GM12878 (cell line): Measurements from ENCODE around the gene ADD2. TPM values are rescaled to one million over a fixed set of nuclear protein-coding genes. Genes with fewer than 3 reads are reported as not detected.

Experiments used
- ATAC-seq: fragments of 200-7000 bp; cut with Tn5 transposase; 3 replicates; pipeline ENCODE4 v1.9.1; 2020; ENCODE audit warnings: mild to moderate bottlenecking, moderate library complexity
- BruUV-seq: library from RNA; stranded (reverse); fragments of 400-500 nt; replicated peaks from 2 replicates; lab custom pipeline; 2021; lab: Mats Ljungman, UMichigan
- CTCF ChIA-PET: fragments of 300-600 bp; sonication (Branson Sonifier 250); formaldehyde crosslinking; extraction: SDS; loops from one replicate; lab custom pipeline; 2021; ENCODE audit warnings: inconsistent platforms; lab: Yijun Ruan, JAX
- POLR2A ChIA-PET: fragments of 350-600 bp; formaldehyde crosslinking; extraction: SDS; loops from one replicate; lab custom pipeline; 2021; ENCODE audit warnings: inconsistent platforms; lab: Charles Lee
- RAD21 ChIA-PET: fragments of 300-600 bp; sonication (Branson Sonifier 250); formaldehyde crosslinking; loops from one replicate; lab custom pipeline; 2023; ENCODE audit warnings: antibody characterized with exemption; ENCODE audit not compliant: unreplicated experiment; lab: Charles Lee
- SMC1A ChIA-PET: fragments of 300-600 bp; sonication (Branson Sonifier 250); formaldehyde crosslinking; loops from one replicate; lab custom pipeline; 2023; ENCODE audit not compliant: unreplicated experiment, uncharacterized antibody; lab: Charles Lee
- DNase-seq: peaks from one replicate; pipeline ENCODE4 v3.0.0-alpha.2; 2011; ENCODE audit warnings: low read depth, low spot score
- FAIRE-seq: peaks from 3 replicates; lab custom pipeline; 2011; peaks lifted over from hg19 to GRCh38; lab: Jason Lieb, UNC
- H2AFZ ChIP-seq: 2 replicates; pipeline ENCODE4 v1.6.0; 2011; ENCODE audit warnings: low read depth, low read length, control low read depth; ENCODE audit not compliant: control insufficient read depth
- H3K27ac ChIP-seq: 2 replicates; pipeline ENCODE4 v1.5.1; 2011; ENCODE audit warnings: control low read depth; ENCODE audit not compliant: control insufficient read depth, insufficient read depth
- H3K27me3 ChIP-seq, 2 experiments: replicated peaks in 1 of 2; 2 replicates each; pipeline versions ENCODE4 v1.6.0 to v1.6.1; 2011; ENCODE audit warnings: low read length in 1 of 2; ENCODE audit not compliant: control insufficient read depth in 2 of 2, insufficient read depth in 2 of 2
- H3K36me3 ChIP-seq, 2 experiments: 2 replicates each; pipeline ENCODE4 v1.5.1; 2011; ENCODE audit warnings: low read length in 1 of 2; ENCODE audit not compliant: control insufficient read depth in 2 of 2, insufficient read depth in 2 of 2
- H3K4me1 ChIP-seq: 2 replicates; pipeline ENCODE4 v1.6.1; 2011; ENCODE audit warnings: mild to moderate bottlenecking, low read length, moderate library complexity, mixed read lengths; ENCODE audit not compliant: control insufficient read depth, insufficient read depth
- H3K4me2 ChIP-seq: 2 replicates; pipeline ENCODE4 v1.6.0; 2011; ENCODE audit warnings: control low read depth; ENCODE audit not compliant: control insufficient read depth, insufficient read depth
- H3K4me3 ChIP-seq: fragments of 200-600 bp; sonication (generic); 2 replicates; pipeline ENCODE4 v1.5.1; 2016
- H3K79me2 ChIP-seq: 2 replicates; pipeline ENCODE4 v1.6.0; 2011; ENCODE audit warnings: low read length; ENCODE audit not compliant: control insufficient read depth, insufficient read depth
- H3K9ac ChIP-seq: 2 replicates; pipeline ENCODE4 v1.8.0; 2011; ENCODE audit warnings: low read length, control low read depth, mixed read lengths; ENCODE audit not compliant: control insufficient read depth, insufficient read depth
- H3K9me3 ChIP-seq: replicated peaks from 3 replicates; pipeline ENCODE4 v1.5.1; 2011; ENCODE audit warnings: mild to moderate bottlenecking, low read length; ENCODE audit not compliant: control insufficient read depth, insufficient read depth
- H4K20me1 ChIP-seq: 2 replicates; pipeline ENCODE4 v1.6.0; 2011; ENCODE audit not compliant: control insufficient read depth, insufficient read depth
- CBFB ChIP-seq: IDR thresholded peaks from 2 replicates; pipeline ENCODE4 v1.6.1; 2016; ENCODE audit warnings: antibody characterized with exemption, low read depth
- CHD2 ChIP-seq: IDR thresholded peaks from 2 replicates; pipeline ENCODE4 v1.6.1; 2011; ENCODE audit warnings: low read depth, low read length, improper control_type of control experiment, borderline replicate concordance
- DPF2 ChIP-seq: fragments of 450-650 bp; IDR thresholded peaks from 2 replicates; pipeline ENCODE4 v1.6.1; 2017; ENCODE audit warnings: mild to moderate bottlenecking
- IKZF2 ChIP-seq, 2 experiments: fragments of 450-650 bp; IDR thresholded peaks; 2 replicates each; pipeline ENCODE4 v1.6.1; 2017; ENCODE audit warnings: mild to moderate bottlenecking in 2 of 2, moderate library complexity in 2 of 2
- MXI1 ChIP-seq: fragments of 150-350 bp; IDR thresholded peaks from 2 replicates; pipeline ENCODE4 v1.6.1; 2011; ENCODE audit warnings: low read depth, mild to moderate bottlenecking, inconsistent platforms, low read length, improper control_type of control experiment
- SMC3 ChIP-seq: IDR thresholded peaks from 2 replicates; pipeline ENCODE4 v1.6.1; 2011; ENCODE audit warnings: low read length, improper control_type of control experiment, borderline replicate concordance
- WRNIP1 ChIP-seq: IDR thresholded peaks from 2 replicates; pipeline ENCODE4 v1.6.1; 2011; ENCODE audit warnings: low read depth, low read length, improper control_type of control experiment, borderline replicate concordance
- ZSCAN29 ChIP-seq: fragments of 450-650 bp; IDR thresholded peaks from 2 replicates; pipeline ENCODE4 v1.6.1; 2017; ENCODE audit warnings: mild to moderate bottlenecking, moderate library complexity
- WGBS: methylation state at CpG from one replicate; pipeline ENCODE4 v1.1.6; 2016; ENCODE audit warnings: low lambda C conversion rate; ENCODE audit not compliant: insufficient replicate concordance, insufficient coverage; ENCODE audit errors: missing lambda C conversion rate; 5-methylcytosine and 5-hydroxymethylcytosine counted together
- in situ Hi-C: fragments of 300-500 bp; cut with MboI; formaldehyde crosslinking; loops from 9 replicates; pipeline ENCODE4 v1.14.3; 2018; ENCODE audit warnings: mixed read lengths
- intact Hi-C: fragments of 100-400 bp; cut with micrococcal nuclease; formaldehyde crosslinking; loops from one replicate; pipeline ENCODE4 v1.14.2; 2022; ENCODE audit not compliant: unreplicated experiment
- polyA plus RNA-seq, 11 experiments: library from polyadenylated mRNA; depleted of rRNA in 4 of 11; unstranded in 6 of 11; stranded (reverse) in 5 of 11; fragments of >200 nt; fragmentation: Nextera tagmentation in 4 of 11; fragmentation: Illumina TruSeq in 1 of 11; extraction: Ambion mirVana in 4 of 11; extraction: Trizol in 1 of 11; gene quantifications; 1 replicate in 1 of 11; 2 replicates in 10 of 11; pipeline versions ENCODE4 v1.2.1 to v1.2.3, GENCODE V29; 2011 to 2016; ENCODE audit warnings: inconsistent platforms in 2 of 11, missing spikeins in 2 of 11, low read depth in 1 of 11
- total RNA-seq, 4 experiments: library from RNA; depleted of rRNA in 3 of 4; stranded (reverse); fragments of >200 nt in 3 of 4; fragmentation: Illumina TruSeq in 1 of 4; extraction: Trizol in 1 of 4; gene quantifications; 2 replicates each; pipeline versions ENCODE4 v1.2.1 to v1.2.3, GENCODE V29; 2013 to 2021

ADD2 gene
- total and polyA plus RNA-seq, 10 of the 15 experiments (the other 5 are each of a cell fraction or from before 2014, with no cell fraction given), result 0.05 to 0.13 (median 0.08) TPM; not detected in 7

GRCh38 chr2:70716951-70717350 is 51.0 kb downstream of the ADD2 start (continued):
- TF ChIP-seq CHD2, result no peak
- TF ChIP-seq, all 136 proteins: peak for 0

- Histone ChIP-seq H3K9me3 (no peaks in the 10 kb centered on the region), H3K4me2 (no peak overlapping the region), H3K79me2 (no peaks in the 10 kb centered on the region), H3K36me3 (no peaks in the 10 kb centered on the region), H3K9ac (no peak overlapping the region), H2AFZ (no peak overlapping the region), H3K27me3 (peaks cover 0 to 2% of the 10 kb centered on the region in 2 experiments; a peak in 2 of 4 replicates), H3K27ac (no peak overlapping the region), H4K20me1 (no peaks in the 10 kb centered on the region), H3K4me1 (no peaks in the 10 kb centered on the region), H3K4me3 (no peak overlapping the region)
- DNase-seq, result no peak
- TF ChIP-seq SMC3, result no peak
- TF ChIP-seq MXI1, result no peak
- no peak for TF ChIP-seq CHD2
- no peak for TF ChIP-seq DPF2
- TF ChIP-seq IKZF2 (IDR thresholded peaks at IDR 0.05), result no peak
- no peak for TF ChIP-seq ZSCAN29
- TF ChIP-seq CBFB, result no peak
- no peak for TF ChIP-seq WRNIP1
- ChIA-PET SMC1A (no interaction called here), RAD21 (no interaction called here), CTCF (no interaction called here), POLR2A (no interaction called here)
- no TSS peak for BruUV-seq
- 21% methylated on average over 7 of the region's 7 CpGs for WGBS
- no peak for FAIRE-seq
- intact Hi-C loops (no loop called here), in situ Hi-C loops (no loop called here)
- ATAC-seq, result no peak
These were observed 51.8 kb downstream of the ADD2 start for GRCh38 chr2:70716131-70716743.
